Measurements from ENCODE around the gene ZNF615. TPM values are rescaled to one million over a fixed set of nuclear protein-coding genes. Genes with fewer than 3 reads are reported as not detected.

The ZNF615 gene
- total RNA-seq, 1 experiment from 2014 or later, result 11.3 TPM

DNA sequence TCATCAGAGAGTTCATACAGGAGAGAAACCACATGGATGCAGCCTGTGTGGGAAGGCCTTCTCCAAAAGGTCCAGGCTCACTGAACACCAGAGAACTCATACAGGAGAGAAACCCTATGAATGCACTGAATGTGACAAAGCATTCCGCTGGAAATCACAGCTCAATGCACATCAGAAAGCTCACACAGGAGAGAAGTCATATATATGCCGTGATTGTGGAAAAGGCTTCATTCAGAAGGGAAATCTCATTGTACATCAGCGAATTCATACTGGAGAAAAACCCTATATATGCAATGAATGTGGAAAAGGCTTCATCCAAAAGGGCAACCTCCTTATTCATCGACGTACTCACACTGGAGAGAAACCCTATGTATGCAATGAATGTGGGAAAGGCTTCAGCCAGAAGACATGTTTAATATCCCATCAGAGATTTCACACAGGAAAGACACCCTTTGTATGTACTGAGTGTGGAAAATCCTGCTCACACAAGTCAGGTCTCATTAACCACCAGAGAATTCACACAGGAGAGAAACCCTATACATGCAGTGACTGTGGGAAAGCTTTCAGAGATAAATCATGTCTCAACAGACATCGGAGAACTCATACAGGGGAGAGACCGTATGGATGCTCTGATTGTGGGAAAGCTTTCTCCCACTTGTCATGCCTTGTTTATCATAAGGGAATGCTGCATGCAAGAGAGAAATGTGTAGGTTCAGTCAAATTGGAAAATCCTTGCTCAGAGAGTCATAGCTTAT, 63.0 kb downstream of the ZNF615 start:
- no CpG with 5 or more reads among the region's 7 CpGs for WGBS (ENCODE audit: extremely low coverage, insufficient read length, low lambda C conversion rate)

More for the DNA sequence above, 63.0 kb downstream of the ZNF615 start:
- H2BK120ac ChIP-seq (ENCODE audit: low read depth, low read length, poor library complexity, severe bottlenecking), result no peak overlapping the region
- Mint-ChIP-seq H3K4me3 (no peak overlapping the region), H3K9me3 (peaks cover 96 to 98% of the 10 kb centered on the region in 2 experiments), H3K27ac (no peak overlapping the region), H3K4me1 (no peaks in the 10 kb centered on the region), H3K27me3 (ENCODE audit: low read depth) (peaks cover 5% of the 10 kb centered on the region), H3K36me3 (ENCODE audit: insufficient read depth in 1 of 3, low read depth in 3 of 3) (peaks cover 74 to 97% (median 86%) of the 10 kb centered on the region in 3 experiments)
- no peaks in the 10 kb centered on the region for H4K20me1 ChIP-seq (ENCODE audit: control insufficient read depth, insufficient read depth, insufficient read length)
- no peak overlapping the region for H3K4ac ChIP-seq (ENCODE audit: low read depth, low read length)
- H2AK5ac ChIP-seq (ENCODE audit: insufficient read length, low read length), result no peak overlapping the region
- no peak for DNase-seq
- no peak overlapping the region for H3T11ph ChIP-seq (ENCODE audit: low read length)
- no peak overlapping the region for H3K23ac ChIP-seq (ENCODE audit: insufficient read length, low read depth, low read length)
- H3K27me3 ChIP-seq (ENCODE audit: insufficient read depth, low read length), result no peaks in the 10 kb centered on the region
- no peak overlapping the region for H3K4me2 ChIP-seq (ENCODE audit: insufficient read depth, insufficient read length, low read length)
- H4K5ac ChIP-seq (ENCODE audit: insufficient read length, low read depth, low read length), result no peak overlapping the region
- H3K23me2 ChIP-seq (ENCODE audit: insufficient read length, low read depth, low read length, poor library complexity, severe bottlenecking), result no peaks in the 10 kb centered on the region
- H2BK12ac ChIP-seq (ENCODE audit: insufficient read length, low read depth, low read length), result no peak overlapping the region
- no peaks in the 10 kb centered on the region for H3K79me2 ChIP-seq (ENCODE audit: insufficient read depth, low read length)
- no peaks in the 10 kb centered on the region for H3K4me1 ChIP-seq (ENCODE audit: insufficient read depth, low read length)
- no peaks in the 10 kb centered on the region for H3K79me1 ChIP-seq (ENCODE audit: insufficient read depth, low read depth, low read length, poor library complexity, severe bottlenecking)
- H3K9me3 ChIP-seq (ENCODE audit: control insufficient read depth, low read depth, low read length), result peaks cover 75% of the 10 kb centered on the region
- no peak overlapping the region for H2BK15ac ChIP-seq (ENCODE audit: low read depth, low read length)
- H2BK5ac ChIP-seq (ENCODE audit: insufficient read length, low read length), result no peak overlapping the region
- no peak overlapping the region for H4K8ac ChIP-seq (replicated peaks; ENCODE audit: insufficient read length, low read depth, low read length)
- H3K14ac ChIP-seq (ENCODE audit: insufficient read depth, low read length), result no peak overlapping the region
- no peak overlapping the region for H3K9ac ChIP-seq (ENCODE audit: extremely low read depth, insufficient read length, low read length)
- no peak overlapping the region for H2AFZ ChIP-seq (ENCODE audit: low read length)
- TF ChIP-seq, protein P1, sequence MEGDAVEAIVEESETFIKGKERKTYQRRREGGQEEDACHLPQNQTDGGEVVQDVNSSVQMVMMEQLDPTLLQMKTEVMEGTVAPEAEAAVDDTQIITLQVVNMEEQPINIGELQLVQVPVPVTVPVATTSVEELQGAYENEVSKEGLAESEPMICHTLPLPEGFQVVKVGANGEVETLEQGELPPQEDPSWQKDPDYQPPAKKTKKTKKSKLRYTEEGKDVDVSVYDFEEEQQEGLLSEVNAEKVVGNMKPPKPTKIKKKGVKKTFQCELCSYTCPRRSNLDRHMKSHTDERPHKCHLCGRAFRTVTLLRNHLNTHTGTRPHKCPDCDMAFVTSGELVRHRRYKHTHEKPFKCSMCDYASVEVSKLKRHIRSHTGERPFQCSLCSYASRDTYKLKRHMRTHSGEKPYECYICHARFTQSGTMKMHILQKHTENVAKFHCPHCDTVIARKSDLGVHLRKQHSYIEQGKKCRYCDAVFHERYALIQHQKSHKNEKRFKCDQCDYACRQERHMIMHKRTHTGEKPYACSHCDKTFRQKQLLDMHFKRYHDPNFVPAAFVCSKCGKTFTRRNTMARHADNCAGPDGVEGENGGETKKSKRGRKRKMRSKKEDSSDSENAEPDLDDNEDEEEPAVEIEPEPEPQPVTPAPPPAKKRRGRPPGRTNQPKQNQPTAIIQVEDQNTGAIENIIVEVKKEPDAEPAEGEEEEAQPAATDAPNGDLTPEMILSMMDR (conservative IDR thresholded peaks at IDR 0.05), result no peak
- H3K56ac ChIP-seq (ENCODE audit: insufficient read length, low read depth, low read length), result no peak overlapping the region
- H2BK20ac ChIP-seq (ENCODE audit: low read depth, low read length, poor library complexity, severe bottlenecking), result no peak overlapping the region
- no peak overlapping the region for H4K91ac ChIP-seq (ENCODE audit: insufficient read length, low read depth, low read length)
- H3K27ac ChIP-seq (ENCODE audit: insufficient read length, low read depth, low read length), result no peak overlapping the region
- no peak overlapping the region for H3K18ac ChIP-seq (ENCODE audit: insufficient read length, low read depth, low read length)

Other genes with a start within 250 kb of the ZNF615 start
- not detected in 2 replicates for gene FPR2, start 247.0 kb downstream of the ZNF615 start, total RNA-seq (2021)
- not detected in 2 replicates for gene FPR3, start 213.1 kb downstream of the ZNF615 start, total RNA-seq (2021)
- 39.4 and 42.1 TPM in 2 replicates for gene ZNF577, start 120.3 kb downstream of the ZNF615 start, total RNA-seq (2021)
- gene ZNF649, start 103.2 kb downstream of the ZNF615 start, total RNA-seq (2021), result 147 and 148 TPM in 2 replicates
- 20.6 and 22.8 TPM in 2 replicates for gene ZNF613, start 80.7 kb downstream of the ZNF615 start, total RNA-seq (2021)
- gene ZNF350, start 21.4 kb downstream of the ZNF615 start, total RNA-seq (2021), result 9.7 and 12.9 TPM in 2 replicates
- 23.1 and 25.0 TPM in 2 replicates for gene ZNF614, start 20.2 kb upstream of the ZNF615 start, total RNA-seq (2021)
- 13.2 and 13.6 TPM in 2 replicates for gene ZNF432, start 40.6 kb upstream of the ZNF615 start, total RNA-seq (2021)
- gene ZNF841, start 87.6 kb upstream of the ZNF615 start, total RNA-seq (2021), result 21.5 and 23.3 TPM in 2 replicates
- gene ZNF616, start 131.7 kb upstream of the ZNF615 start, total RNA-seq (2021), result 31.3 and 32.0 TPM in 2 replicates
- 17.4 and 18.3 TPM in 2 replicates for gene ZNF836, start 163.4 kb upstream of the ZNF615 start, total RNA-seq (2021)
- gene PPP2R1A, start 181.8 kb upstream of the ZNF615 start, total RNA-seq (2021), result 423 and 432 TPM in 2 replicates

Measured in H9 (cell line).